SK-N-SH treated with all-trans-retinoic acid at 6 μM for 48 hours (cell line): Measurements from ENCODE around the gene ME1.

Experiments
- ARNTL ChIP-seq: fragments of 450-650 bp; formaldehyde crosslinking; IDR thresholded peaks from 2 replicates; pipeline ENCODE4 v1.5.0; 2020; ENCODE audit warnings: low read depth, mild to moderate bottlenecking, moderate library complexity, borderline replicate concordance
- BACH2 ChIP-seq: fragments of 250-450 bp; sonication (Bioruptor Pico); IDR thresholded peaks from 2 replicates; pipeline ENCODE4 v1.9.0; 2021; ENCODE audit warnings: mild to moderate bottlenecking, borderline replicate concordance
- RARB ChIP-seq: fragments of 250-450 bp; sonication (Bioruptor Pico); IDR thresholded peaks from 2 replicates; pipeline ENCODE4 v1.8.0; 2021; ENCODE audit warnings: mild to moderate bottlenecking, moderate library complexity
- TCF4 ChIP-seq: fragments of 250-450 bp; sonication (Bioruptor Pico); IDR thresholded peaks from 2 replicates; pipeline ENCODE4 v1.8.0; 2021; ENCODE audit warnings: mild to moderate bottlenecking, moderate library complexity, borderline replicate concordance
- ZFP3 ChIP-seq: fragments of 250-450 bp; sonication (Bioruptor Pico); IDR thresholded peaks from 2 replicates; pipeline ENCODE4 v1.5.0; 2020; ENCODE audit warnings: mild to moderate bottlenecking, moderate library complexity
- ZFP30 ChIP-seq: fragments of 450-650 bp; formaldehyde crosslinking; IDR thresholded peaks from 2 replicates; pipeline ENCODE4 v1.5.0; 2022; ENCODE audit warnings: mild to moderate bottlenecking, moderate library complexity
- TF ChIP-seq, protein P1 (sequence below): fragments of 250-450 bp; sonication (Bioruptor Pico); IDR thresholded peaks from 2 replicates; pipeline ENCODE4 v1.8.0; 2020; ENCODE audit warnings: mild to moderate bottlenecking, moderate library complexity, borderline replicate concordance

DNA sequence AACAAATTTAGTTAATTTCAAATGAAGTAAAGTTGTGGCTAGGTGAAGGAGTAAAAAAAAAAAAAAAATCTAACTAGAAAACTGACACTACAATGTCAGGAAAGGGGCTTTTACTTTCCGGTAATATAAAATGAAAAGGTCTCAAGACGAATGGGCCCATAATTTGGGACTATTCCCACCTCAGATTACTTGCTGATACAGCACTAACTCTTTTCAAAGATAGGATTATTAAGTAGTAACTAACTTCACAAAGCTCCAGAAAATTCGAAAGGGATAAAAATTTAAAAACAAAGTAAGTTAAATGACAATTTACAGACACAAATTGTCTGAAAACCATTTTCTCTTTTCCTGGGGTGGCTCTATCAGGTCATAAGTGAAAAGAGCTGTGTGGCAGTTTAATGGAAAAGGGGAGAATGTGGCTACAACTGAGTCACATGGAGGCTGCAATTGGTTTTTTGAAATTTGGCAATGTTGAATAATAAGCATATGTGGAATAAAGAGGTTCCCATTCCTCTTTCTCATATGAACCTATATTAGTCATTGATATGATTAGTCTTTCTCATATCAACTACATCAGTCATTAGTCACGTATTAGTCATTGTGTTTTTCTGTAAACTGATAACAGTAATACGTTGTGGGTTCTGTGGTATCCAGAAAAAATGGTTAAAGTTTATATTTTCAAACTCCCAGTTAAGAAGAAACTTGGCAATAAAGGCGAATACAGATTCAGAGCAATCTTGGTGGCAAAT, 159.7 kb downstream of the ME1 start:
- TF ChIP-seq ZFP30 (CRISPR knock-in tag) (no peak), RARB (CRISPR knock-in tag) (no peak), ARNTL (no peak), ZFP3 (no peak), TCF4 (no peak), BACH2 (CRISPR knock-in tag) (no peak)
- TF ChIP-seq, protein P1, sequence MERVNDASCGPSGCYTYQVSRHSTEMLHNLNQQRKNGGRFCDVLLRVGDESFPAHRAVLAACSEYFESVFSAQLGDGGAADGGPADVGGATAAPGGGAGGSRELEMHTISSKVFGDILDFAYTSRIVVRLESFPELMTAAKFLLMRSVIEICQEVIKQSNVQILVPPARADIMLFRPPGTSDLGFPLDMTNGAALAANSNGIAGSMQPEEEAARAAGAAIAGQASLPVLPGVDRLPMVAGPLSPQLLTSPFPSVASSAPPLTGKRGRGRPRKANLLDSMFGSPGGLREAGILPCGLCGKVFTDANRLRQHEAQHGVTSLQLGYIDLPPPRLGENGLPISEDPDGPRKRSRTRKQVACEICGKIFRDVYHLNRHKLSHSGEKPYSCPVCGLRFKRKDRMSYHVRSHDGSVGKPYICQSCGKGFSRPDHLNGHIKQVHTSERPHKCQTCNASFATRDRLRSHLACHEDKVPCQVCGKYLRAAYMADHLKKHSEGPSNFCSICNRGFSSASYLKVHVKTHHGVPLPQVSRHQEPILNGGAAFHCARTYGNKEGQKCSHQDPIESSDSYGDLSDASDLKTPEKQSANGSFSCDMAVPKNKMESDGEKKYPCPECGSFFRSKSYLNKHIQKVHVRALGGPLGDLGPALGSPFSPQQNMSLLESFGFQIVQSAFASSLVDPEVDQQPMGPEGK (CRISPR knock-in tag) = peak; percentile 67; the same call in 1 of the 2 replicates
